Ovary (tissue), 3 donors: ENCODE measurements around the gene TAS1R1.

Experiments
- CTCF ChIP-seq, 3 donors: fragments of 450-650 bp in 2 of 3; fragments of 200-600 bp in 1 of 3; IDR thresholded peaks; one replicate each; pipeline versions ENCODE4 v1.5.1 to v1.8.0; 2016 to 2022; ENCODE audit warnings: antibody characterized with exemption in 3 of 3, mild to moderate bottlenecking in 1 of 3
- POLR2A ChIP-seq: fragments of 450-650 bp; IDR thresholded peaks from one replicate; pipeline ENCODE4 v1.6.1; 2017; ENCODE audit warnings: antibody characterized with exemption, mild to moderate bottlenecking, moderate library complexity
- donor health status: DM: no; HTN: no; CAD: no.

- TF ChIP-seq CTCF (IDR thresholded peaks at IDR 0.05): no peak
- TF ChIP-seq POLR2A: no peak
Observed at GRCh38 chr1:6535214-6535613, 19.9 kb upstream of the TAS1R1 start.
